HepG2 (cell line): ENCODE measurements around the gene AS3MT. TPM values are rescaled to one million over a fixed set of nuclear protein-coding genes. Genes with fewer than 3 reads are reported as not detected.

Experiments
- CEBPB ChIP-seq: IDR thresholded peaks from 2 replicates; pipeline ENCODE4 v1.6.1; 2011; ENCODE audit warnings: low read depth, low read length, improper control_type of control experiment, borderline replicate concordance
- EP300 ChIP-seq, 3 experiments: sonication (generic) in 1 of 3; formaldehyde crosslinking in 1 of 3; IDR thresholded peaks; 2 replicates each; pipeline versions ENCODE4 v1.5.1 to v1.6.1; 2011 to 2020; ENCODE audit warnings: low read depth in 2 of 3, low read length in 2 of 3, borderline replicate concordance in 1 of 3, improper control_type of control experiment in 1 of 3, mild to moderate bottlenecking in 1 of 3, missing genetic modification reagents in 1 of 3, moderate library complexity in 1 of 3
- EZH2 ChIP-seq: conservative IDR thresholded peaks from 2 replicates; pipeline ENCODE4 v1.6.1; 2012; ENCODE audit warnings: mild to moderate bottlenecking, low read depth, low read length, moderate library complexity
- HDAC1 ChIP-seq: sonication (generic); formaldehyde crosslinking; IDR thresholded peaks from 2 replicates; pipeline ENCODE4 v1.5.1; 2020; ENCODE audit warnings: mild to moderate bottlenecking, missing genetic modification reagents
- HHEX ChIP-seq: IDR thresholded peaks from 2 replicates; pipeline ENCODE4 v1.6.1; 2016; ENCODE audit warnings: control low read depth
- KLF11 ChIP-seq: IDR thresholded peaks from 2 replicates; pipeline ENCODE4 v1.6.1; 2016; ENCODE audit warnings: missing compliant biosample characterization
- KLF9 ChIP-seq: IDR thresholded peaks from 2 replicates; pipeline ENCODE4 v1.6.1; 2016; ENCODE audit warnings: low read depth
- MAFG ChIP-seq: sonication (generic); formaldehyde crosslinking; IDR thresholded peaks from 2 replicates; pipeline ENCODE4 v1.5.1; 2020; ENCODE audit warnings: mild to moderate bottlenecking, missing genetic modification reagents
- NCOA5 ChIP-seq: sonication (generic); formaldehyde crosslinking; IDR thresholded peaks from 2 replicates; pipeline ENCODE4 v1.4.0; 2020; ENCODE audit warnings: missing genetic modification reagents
- NFRKB ChIP-seq: fragments of 450-650 bp; IDR thresholded peaks from 2 replicates; pipeline ENCODE4 v1.6.1; 2017
- NR2C2 ChIP-seq: sonication (generic); formaldehyde crosslinking; IDR thresholded peaks from 2 replicates; pipeline ENCODE4 v1.4.0; 2020; ENCODE audit warnings: missing genetic modification reagents, mild to moderate bottlenecking, moderate library complexity, borderline replicate concordance
- PRDM4 ChIP-seq: sonication (generic); formaldehyde crosslinking; IDR thresholded peaks from 2 replicates; pipeline ENCODE4 v1.9.0; 2021; ENCODE audit warnings: missing genetic modification reagents, borderline replicate concordance
- RBAK ChIP-seq: sonication (generic); formaldehyde crosslinking; IDR thresholded peaks from 2 replicates; pipeline ENCODE4 v1.5.1; 2020; ENCODE audit warnings: mild to moderate bottlenecking, missing genetic modification reagents
- RELA ChIP-seq: sonication (generic); formaldehyde crosslinking; IDR thresholded peaks from 2 replicates; pipeline ENCODE4 v1.4.0; 2020; ENCODE audit warnings: missing genetic modification reagents
- TBX3 ChIP-seq: fragments of 450-650 bp; IDR thresholded peaks from 2 replicates; pipeline ENCODE4 v1.6.1; 2017; ENCODE audit warnings: antibody characterized with exemption, mild to moderate bottlenecking, inconsistent platforms, borderline replicate concordance
- TEAD3 ChIP-seq: optimal IDR thresholded peaks from 2 replicates; pipeline ENCODE3; 2016; ENCODE audit warnings: borderline replicate concordance
- ZNF335 ChIP-seq: sonication (generic); formaldehyde crosslinking; IDR thresholded peaks from 2 replicates; pipeline ENCODE4 v1.4.0; 2020; ENCODE audit warnings: missing genetic modification reagents
- ZNF558 ChIP-seq: sonication (generic); formaldehyde crosslinking; IDR thresholded peaks from 2 replicates; pipeline ENCODE4 v1.9.0; 2022; ENCODE audit warnings: mild to moderate bottlenecking, missing genetic modification reagents, borderline replicate concordance
- polyA plus RNA-seq, 8 experiments: library from polyadenylated mRNA; depleted of rRNA in 3 of 8; stranded (reverse) in 7 of 8; unstranded in 1 of 8; fragments of >200 nt; fragmentation: Illumina TruSeq in 4 of 8; extraction: Trizol in 4 of 8; gene quantifications; 2 replicates each; pipeline versions ENCODE4 v1.2.1 to v1.2.3, GENCODE V29; 2011 to 2016; ENCODE audit warnings: low read depth in 4 of 8, missing spikeins in 1 of 8, mixed read lengths in 1 of 8; ENCODE audit not compliant: insufficient read depth in 1 of 8
- total RNA-seq, 5 experiments: library from RNA; depleted of rRNA; stranded (reverse); fragments of >200 nt; fragmentation: Illumina TruSeq; extraction: Trizol; gene quantifications; 2 replicates each; pipeline ENCODE4 v1.2.3, GENCODE V29; 2016; ENCODE audit warnings: low read depth in 1 of 5
- TF ChIP-seq, protein P1 (sequence below): IDR thresholded peaks from 2 replicates; pipeline ENCODE4 v1.6.1; 2018; ENCODE audit warnings: missing genetic modification reagents
- TF ChIP-seq, protein P2 (sequence below): sonication (generic); formaldehyde crosslinking; IDR thresholded peaks from 2 replicates; pipeline ENCODE4 v1.4.0; 2020; ENCODE audit warnings: missing genetic modification reagents
- TF ChIP-seq, protein P3 (sequence below): sonication (generic); formaldehyde crosslinking; IDR thresholded peaks from 2 replicates; pipeline ENCODE4 v1.5.0; 2020; ENCODE audit warnings: mild to moderate bottlenecking, missing genetic modification reagents
- TF ChIP-seq, protein P4 (sequence below): sonication (generic); formaldehyde crosslinking; IDR thresholded peaks from 2 replicates; pipeline ENCODE4 v1.8.0; 2022; ENCODE audit warnings: missing genetic modification reagents, mild to moderate bottlenecking, inconsistent platforms, borderline replicate concordance

AS3MT gene
- total and polyA plus RNA-seq, 2 of the 13 experiments (the other 11 are each of a cell fraction or from before 2014, with no cell fraction given): 8.7 to 17.4 TPM

DNA sequence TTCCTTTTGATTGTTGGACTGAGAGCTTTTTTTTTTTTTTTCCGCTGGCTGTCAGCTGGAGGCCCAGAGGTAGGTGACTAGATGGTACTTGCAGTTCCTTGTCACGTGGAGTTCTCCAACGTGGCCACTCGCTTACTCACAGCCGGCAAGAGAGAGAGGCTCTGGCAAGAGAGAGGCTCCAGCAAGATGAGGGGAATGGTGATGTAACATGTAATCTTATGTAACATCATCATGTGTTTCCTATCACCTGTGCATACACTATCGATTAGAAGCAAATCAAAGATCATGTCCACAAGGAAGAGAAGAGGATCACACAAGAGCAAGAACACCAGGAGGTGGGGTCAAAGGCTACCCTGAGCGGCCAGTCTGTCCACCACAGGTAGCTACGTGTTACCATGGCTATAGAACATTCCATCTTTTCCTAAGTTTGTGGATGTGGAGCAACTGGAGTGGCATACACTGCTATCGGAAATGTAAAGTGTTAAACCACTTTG, 19.2 kb upstream of the AS3MT start (continued):
- TF ChIP-seq, protein P1, sequence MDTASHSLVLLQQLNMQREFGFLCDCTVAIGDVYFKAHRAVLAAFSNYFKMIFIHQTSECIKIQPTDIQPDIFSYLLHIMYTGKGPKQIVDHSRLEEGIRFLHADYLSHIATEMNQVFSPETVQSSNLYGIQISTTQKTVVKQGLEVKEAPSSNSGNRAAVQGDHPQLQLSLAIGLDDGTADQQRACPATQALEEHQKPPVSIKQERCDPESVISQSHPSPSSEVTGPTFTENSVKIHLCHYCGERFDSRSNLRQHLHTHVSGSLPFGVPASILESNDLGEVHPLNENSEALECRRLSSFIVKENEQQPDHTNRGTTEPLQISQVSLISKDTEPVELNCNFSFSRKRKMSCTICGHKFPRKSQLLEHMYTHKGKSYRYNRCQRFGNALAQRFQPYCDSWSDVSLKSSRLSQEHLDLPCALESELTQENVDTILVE (CRISPR knock-in tag): peak; percentile 68; the same call in 1 of the 2 replicates
- TF ChIP-seq NR2C2 (peak; percentile 88), RELA (CRISPR knock-in tag) (no peak), MAFG (no peak), NCOA5 (no peak), ZNF558 (CRISPR knock-in tag) (peak; percentile 38; the same call in 1 of the 2 replicates), RBAK (CRISPR knock-in tag) (peak; percentile 65; the same call in 1 of the 2 replicates), EZH2 (no peak), NFRKB (no peak), CEBPB (peak; percentile 85), HDAC1 (CRISPR knock-in tag) (peak; percentile 96), KLF11 (CRISPR knock-in tag) (0 out of 2 replicates have a peak, but pooled peaks have one; percentile 18), HHEX (CRISPR knock-in tag) (peak; percentile 57), KLF9 (0 out of 2 replicates have a peak, but pooled peaks have one; percentile 26), EP300 (IDR thresholded peaks at IDR 0.05; ENCODE audit: low read depth in 2 of 2, low read length in 2 of 2) (peak in 1 of 2 experiments; percentile 75; a peak in 2 of 4 replicates), EP300 (CRISPR knock-in tag; IDR thresholded peaks at IDR 0.05; ENCODE audit: borderline replicate concordance) (peak; percentile 30; the same call in 1 of the 2 replicates), TBX3 (peak; percentile 74; the same call in 1 of the 2 replicates), TEAD3 (CRISPR knock-in tag) (peak; percentile 72), PRDM4 (CRISPR knock-in tag) (no peak), ZNF335 (CRISPR knock-in tag) (no peak)
- TF ChIP-seq, protein P2, sequence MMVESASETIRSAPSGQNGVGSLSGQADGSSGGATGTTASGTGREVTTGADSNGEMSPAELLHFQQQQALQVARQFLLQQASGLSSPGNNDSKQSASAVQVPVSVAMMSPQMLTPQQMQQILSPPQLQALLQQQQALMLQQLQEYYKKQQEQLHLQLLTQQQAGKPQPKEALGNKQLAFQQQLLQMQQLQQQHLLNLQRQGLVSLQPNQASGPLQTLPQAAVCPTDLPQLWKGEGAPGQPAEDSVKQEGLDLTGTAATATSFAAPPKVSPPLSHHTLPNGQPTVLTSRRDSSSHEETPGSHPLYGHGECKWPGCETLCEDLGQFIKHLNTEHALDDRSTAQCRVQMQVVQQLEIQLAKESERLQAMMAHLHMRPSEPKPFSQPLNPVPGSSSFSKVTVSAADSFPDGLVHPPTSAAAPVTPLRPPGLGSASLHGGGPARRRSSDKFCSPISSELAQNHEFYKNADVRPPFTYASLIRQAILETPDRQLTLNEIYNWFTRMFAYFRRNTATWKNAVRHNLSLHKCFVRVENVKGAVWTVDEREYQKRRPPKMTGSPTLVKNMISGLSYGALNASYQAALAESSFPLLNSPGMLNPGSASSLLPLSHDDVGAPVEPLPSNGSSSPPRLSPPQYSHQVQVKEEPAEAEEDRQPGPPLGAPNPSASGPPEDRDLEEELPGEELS (CRISPR knock-in tag): peak; percentile 70
- TF ChIP-seq, protein P3, sequence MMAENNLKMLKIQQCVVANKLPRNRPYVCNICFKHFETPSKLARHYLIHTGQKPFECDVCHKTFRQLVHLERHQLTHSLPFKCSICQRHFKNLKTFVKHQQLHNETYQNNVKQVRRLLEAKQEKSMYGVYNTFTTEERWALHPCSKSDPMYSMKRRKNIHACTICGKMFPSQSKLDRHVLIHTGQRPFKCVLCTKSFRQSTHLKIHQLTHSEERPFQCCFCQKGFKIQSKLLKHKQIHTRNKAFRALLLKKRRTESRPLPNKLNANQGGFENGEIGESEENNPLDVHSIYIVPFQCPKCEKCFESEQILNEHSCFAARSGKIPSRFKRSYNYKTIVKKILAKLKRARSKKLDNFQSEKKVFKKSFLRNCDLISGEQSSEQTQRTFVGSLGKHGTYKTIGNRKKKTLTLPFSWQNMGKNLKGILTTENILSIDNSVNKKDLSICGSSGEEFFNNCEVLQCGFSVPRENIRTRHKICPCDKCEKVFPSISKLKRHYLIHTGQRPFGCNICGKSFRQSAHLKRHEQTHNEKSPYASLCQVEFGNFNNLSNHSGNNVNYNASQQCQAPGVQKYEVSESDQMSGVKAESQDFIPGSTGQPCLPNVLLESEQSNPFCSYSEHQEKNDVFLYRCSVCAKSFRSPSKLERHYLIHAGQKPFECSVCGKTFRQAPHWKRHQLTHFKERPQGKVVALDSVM (CRISPR knock-in tag): no peak
- TF ChIP-seq, protein P4, sequence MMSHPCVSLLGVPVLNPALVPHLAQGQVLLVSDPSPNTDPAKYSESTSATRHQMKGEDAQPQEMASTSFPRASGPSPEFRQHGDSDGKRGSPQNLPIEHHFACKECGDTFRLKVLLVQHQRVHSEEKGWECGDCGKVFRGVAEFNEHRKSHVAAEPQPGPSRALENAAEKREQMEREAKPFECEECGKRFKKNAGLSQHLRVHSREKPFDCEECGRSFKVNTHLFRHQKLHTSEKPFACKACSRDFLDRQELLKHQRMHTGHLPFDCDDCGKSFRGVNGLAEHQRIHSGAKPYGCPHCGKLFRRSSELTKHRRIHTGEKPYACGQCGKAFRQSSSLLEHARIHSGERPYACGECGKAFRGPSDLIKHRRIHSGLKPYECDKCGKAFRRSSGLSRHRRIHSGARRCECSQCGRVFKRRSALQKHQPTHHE: 0 out of 2 replicates have a peak, but pooled peaks have one; percentile 28
